Left kidney (tissue), 2 donors: ENCODE measurements around the gene JARID2. TPM values are rescaled to one million over a fixed set of nuclear protein-coding genes. Genes with fewer than 3 reads are reported as not detected.

Source experiments
- DNase-seq: peaks from one replicate; pipeline ENCODE4 v3.0.0-alpha.2; 2013
- polyA plus RNA-seq: library from polyadenylated mRNA; unstranded; fragments of 120-200 nt; gene quantifications from one replicate; pipeline ENCODE4 v1.2.1, GENCODE V29; 2013; ENCODE audit not compliant: insufficient read length

JARID2 gene
- polyA plus RNA-seq, 1 donor = 28.4 TPM

GRCh38 chr6:15510536-15511247 is 264.8 kb downstream of the JARID2 start:
- no peak for DNase-seq

GRCh38 chr6:15511248-15512125 is 265.6 kb downstream of the JARID2 start:
- no peak for DNase-seq

- DNase-seq = no peak
Observed at GRCh38 chr6:15512126-15512525, 266.3 kb downstream of the JARID2 start.

- DNase-seq = no peak
Observed at GRCh38 chr6:15512721-15513120, 266.9 kb downstream of the JARID2 start.

- no peak for DNase-seq
Observed at GRCh38 chr6:15513131-15513771, 267.4 kb downstream of the JARID2 start.

GRCh38 chr6:15513801-15514711 is 268.2 kb downstream of the JARID2 start:
- DNase-seq = no peak

GRCh38 chr6:15515226-15515625 is 269.4 kb downstream of the JARID2 start:
- DNase-seq = no peak

GRCh38 chr6:15515660-15516375 is 269.9 kb downstream of the JARID2 start:
- no peak for DNase-seq

GRCh38 chr6:15516378-15516777 is 270.5 kb downstream of the JARID2 start:
- no peak for DNase-seq

GRCh38 chr6:15516923-15517560 is 271.2 kb downstream of the JARID2 start:
- DNase-seq = no peak

GRCh38 chr6:15517600-15517999 is 271.7 kb downstream of the JARID2 start:
- no peak for DNase-seq

GRCh38 chr6:15518057-15518456 is 272.2 kb downstream of the JARID2 start:
- DNase-seq = no peak

- no peak for DNase-seq
Observed at GRCh38 chr6:15518878-15519277, 273.0 kb downstream of the JARID2 start.

- no peak for DNase-seq
Observed at GRCh38 chr6:15519681-15520080, 273.8 kb downstream of the JARID2 start.

- no peak for DNase-seq
Observed at GRCh38 chr6:15520626-15521203, 274.8 kb downstream of the JARID2 start.

GRCh38 chr6:15521582-15521981 is 275.7 kb downstream of the JARID2 start:
- DNase-seq = no peak

GRCh38 chr6:15522026-15522425 is 276.2 kb downstream of the JARID2 start:
- no peak for DNase-seq

- DNase-seq = no peak
Observed at GRCh38 chr6:15522427-15522826, 276.6 kb downstream of the JARID2 start.

GRCh38 chr6:15522856-15523529 is 277.1 kb downstream of the JARID2 start:
- no peak for DNase-seq
